GM12891 (cell line): ENCODE data around the gene TRAPPC4.

Source experiments
- POLR2AphosphoS5 ChIP-seq: IDR thresholded peaks from 2 replicates; pipeline ENCODE4 v1.6.1; 2011; ENCODE audit warnings: low read depth, low read length, control low read depth
- TAF1 ChIP-seq: IDR thresholded peaks from 2 replicates; pipeline ENCODE4 v1.6.1; 2011; ENCODE audit warnings: low read depth, low read length, control low read depth

DNA sequence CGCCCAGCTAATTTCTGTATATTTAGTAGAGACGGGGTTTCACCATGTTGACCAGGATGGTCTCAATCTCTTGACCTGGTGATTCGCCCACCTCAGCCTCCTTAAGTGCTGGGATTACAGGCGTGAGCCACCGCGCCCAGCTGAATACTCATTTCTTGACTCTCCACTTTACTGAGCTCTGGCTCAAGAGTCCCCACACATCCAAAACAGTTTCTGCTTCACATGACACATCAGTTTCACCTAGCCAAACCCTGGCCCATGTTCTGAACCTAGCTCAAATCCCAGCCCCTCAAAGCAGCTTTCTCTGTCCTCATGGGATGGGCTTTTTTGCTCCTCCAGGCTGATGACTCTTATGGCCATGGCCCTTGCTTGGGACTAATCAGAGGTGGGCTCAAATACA, 28.6 kb downstream of the TRAPPC4 start:
- TF ChIP-seq TAF1 (no peak), POLR2AphosphoS5 (no peak)
